HepG2 (cell line): ENCODE results near the gene FSTL1. TPM values are rescaled to one million over a fixed set of nuclear protein-coding genes. Genes with fewer than 3 reads are reported as not detected.

Experiments
- ATAC-seq: fragments of 200-7000 bp; cut with Tn5 transposase; 3 replicates; pipeline ENCODE4 v1.9.1; 2020; ENCODE audit warnings: mild to moderate bottlenecking, moderate library complexity
- BruUV-seq: library from RNA; stranded (reverse); fragments of 400-500 nt; replicated peaks from 2 replicates; lab custom pipeline; 2021; lab: Mats Ljungman, UMichigan
- CTCF ChIA-PET: fragments of 300-600 bp; formaldehyde crosslinking; extraction: SDS; loops from one replicate; lab custom pipeline; 2021; ENCODE audit warnings: low total read pairs, inconsistent platforms, low intra/inter-chr PET ratio; lab: Yijun Ruan, JAX
- POLR2A ChIA-PET: fragments of 350-600 bp; sonication (Branson Sonifier 250); formaldehyde crosslinking; loops from one replicate; lab custom pipeline; 2020; ENCODE audit warnings: antibody characterized with exemption, inconsistent platforms; lab: Yijun Ruan, JAX
- DNase-seq: peaks from one replicate; pipeline ENCODE4 v3.0.0-alpha.2; 2015; ENCODE audit warnings: low spot score
- FAIRE-seq: peaks from 3 replicates; lab custom pipeline; 2011; peaks lifted over from hg19 to GRCh38; lab: Jason Lieb, UNC
- H2AFZ ChIP-seq: one replicate; pipeline ENCODE4 v1.6.1; 2011; ENCODE audit warnings: low read length, inconsistent platforms
- H3K27ac ChIP-seq: fragments of 300-600 bp; 3 replicates; pipeline ENCODE4 v1.8.0; 2011; ENCODE audit warnings: mixed run types, mild to moderate bottlenecking, mixed read lengths, low read length, inconsistent platforms; ENCODE audit not compliant: insufficient read depth; ENCODE audit errors: extremely low read length
- H3K27me3 ChIP-seq, 2 experiments: fragments of 200-600 bp in 1 of 2; 2 replicates in 1 of 2; 3 replicates in 1 of 2; pipeline versions ENCODE4 v1.6.0 to v1.8.0; 2011; ENCODE audit warnings: low read length in 2 of 2, mild to moderate bottlenecking in 2 of 2, moderate library complexity in 2 of 2, inconsistent platforms in 1 of 2; ENCODE audit not compliant: insufficient read depth in 2 of 2, control insufficient read depth in 1 of 2
- H3K36me3 ChIP-seq, 2 experiments: fragments of 200-600 bp in 1 of 2; replicated peaks in 1 of 2; 2 replicates in 1 of 2; 3 replicates in 1 of 2; pipeline versions ENCODE4 v1.5.1 to v1.8.0; 2011; ENCODE audit warnings: low read length in 2 of 2, inconsistent platforms in 1 of 2; ENCODE audit not compliant: insufficient read depth in 2 of 2, control insufficient read depth in 1 of 2
- H3K4me1 ChIP-seq: 2 replicates; pipeline ENCODE4 v1.5.1; 2012; ENCODE audit warnings: low read length, inconsistent platforms; ENCODE audit not compliant: insufficient read depth
- H3K4me2 ChIP-seq: 2 replicates; pipeline ENCODE4 v1.6.0; 2011; ENCODE audit warnings: low read depth, low read length, inconsistent platforms
- H3K4me3 ChIP-seq, 3 experiments: fragments of 200-600 bp in 1 of 3; sonication (generic), shearing (Covaris generic) in 1 of 3; replicated peaks in 1 of 3; 2 replicates each; pipeline ENCODE4 v1.5.1; 2011 to 2016; ENCODE audit warnings: low read length in 3 of 3, inconsistent platforms in 2 of 3, low read depth in 2 of 3, mild to moderate bottlenecking in 2 of 3, control low read depth in 1 of 3, mixed read lengths in 1 of 3; ENCODE audit not compliant: insufficient read depth in 1 of 3
- H3K79me2 ChIP-seq: one replicate; pipeline ENCODE4 v1.6.1; 2011; ENCODE audit warnings: low read length, inconsistent platforms; ENCODE audit not compliant: insufficient read depth
- H3K9ac ChIP-seq: 2 replicates; pipeline ENCODE4 v1.6.0; 2011; ENCODE audit warnings: mild to moderate bottlenecking, low read depth, low read length, inconsistent platforms; ENCODE audit not compliant: insufficient read depth
- H3K9me3 ChIP-seq: 2 replicates; pipeline ENCODE4 v1.5.1; 2012; ENCODE audit warnings: mild to moderate bottlenecking, low read length
- H4K20me1 ChIP-seq: 2 replicates; pipeline ENCODE4 v1.6.0; 2011; ENCODE audit warnings: inconsistent platforms, mild to moderate bottlenecking, low read length, moderate library complexity; ENCODE audit not compliant: insufficient read depth
- ATF2 ChIP-seq: sonication (generic); formaldehyde crosslinking; IDR thresholded peaks from 2 replicates; pipeline ENCODE4 v1.4.0; 2020; ENCODE audit warnings: missing genetic modification reagents
- BCL3 ChIP-seq: sonication (generic); formaldehyde crosslinking; IDR thresholded peaks from 2 replicates; pipeline ENCODE4 v1.5.1; 2020; ENCODE audit warnings: mild to moderate bottlenecking, missing genetic modification reagents, moderate library complexity
- BCL6 ChIP-seq: IDR thresholded peaks from 2 replicates; pipeline ENCODE4 v1.6.1; 2016; ENCODE audit warnings: missing genetic modification reagents, missing compliant biosample characterization
- CCDC6 ChIP-seq: sonication (generic); formaldehyde crosslinking; IDR thresholded peaks from 2 replicates; pipeline ENCODE4 v1.8.1; 2022; ENCODE audit warnings: mild to moderate bottlenecking, missing genetic modification reagents, moderate library complexity
- CHCHD3 ChIP-seq: sonication (generic); formaldehyde crosslinking; IDR thresholded peaks from 2 replicates; pipeline ENCODE4 v1.8.0; 2022; ENCODE audit warnings: mild to moderate bottlenecking, missing genetic modification reagents, moderate library complexity
- CREM ChIP-seq, 2 experiments: sonication (generic) in 1 of 2; formaldehyde crosslinking in 1 of 2; IDR thresholded peaks; 2 replicates each; pipeline versions ENCODE4 v1.4.0 to v1.6.1; 2016 to 2020; ENCODE audit warnings: antibody characterized with exemption in 1 of 2, mild to moderate bottlenecking in 1 of 2, missing genetic modification reagents in 1 of 2
- GABPB1 ChIP-seq: IDR thresholded peaks from 2 replicates; pipeline ENCODE4 v1.6.1; 2016; ENCODE audit warnings: mild to moderate bottlenecking, missing genetic modification reagents, moderate library complexity, missing compliant biosample characterization
- NCOA5 ChIP-seq: sonication (generic); formaldehyde crosslinking; IDR thresholded peaks from 2 replicates; pipeline ENCODE4 v1.4.0; 2020; ENCODE audit warnings: missing genetic modification reagents
- POGK ChIP-seq: sonication (generic); formaldehyde crosslinking; conservative IDR thresholded peaks from 2 replicates; pipeline ENCODE4 v1.8.0; 2022; ENCODE audit warnings: mild to moderate bottlenecking, moderate library complexity, missing genetic modification reagents
- SRY ChIP-seq: sonication (generic); formaldehyde crosslinking; IDR thresholded peaks from 2 replicates; pipeline ENCODE4 v1.8.0; 2022; ENCODE audit warnings: mild to moderate bottlenecking, missing genetic modification reagents
- ZBTB33 ChIP-seq: sonication (generic); formaldehyde crosslinking; IDR thresholded peaks from 2 replicates; pipeline ENCODE4 v1.4.0; 2020; ENCODE audit warnings: missing genetic modification reagents
- ZNF256 ChIP-seq: sonication (generic); formaldehyde crosslinking; conservative IDR thresholded peaks from 2 replicates; pipeline ENCODE4 v1.4.0; 2020; ENCODE audit warnings: missing genetic modification reagents
- ZSCAN25 ChIP-seq: sonication (generic); formaldehyde crosslinking; IDR thresholded peaks from 2 replicates; pipeline ENCODE4 v1.8.0; 2022; ENCODE audit warnings: mild to moderate bottlenecking, missing genetic modification reagents
- whole genome bisulfite sequencing: methylation state at CpG from one replicate; pipeline ENCODE4 v1.1.6; 2017; ENCODE audit warnings: low lambda C conversion rate; 5-methylcytosine and 5-hydroxymethylcytosine counted together
- in situ Hi-C: cut with HindIII; loops from 2 replicates; pipeline ENCODE4 v1.10.0; 2017; ENCODE audit warnings: low pct_unique_long_range_greater_than_20kb; ENCODE audit not compliant: extremely low pct_ligation_motif_present
- intact Hi-C: fragments of 100-400 bp; cut with micrococcal nuclease; formaldehyde crosslinking; loops from one replicate; pipeline ENCODE4 v1.10.0; 2022; ENCODE audit not compliant: unreplicated experiment
- polyA plus RNA-seq, 8 experiments: library from polyadenylated mRNA; depleted of rRNA in 3 of 8; stranded (reverse) in 7 of 8; unstranded in 1 of 8; fragments of >200 nt; fragmentation: Illumina TruSeq in 4 of 8; extraction: Trizol in 4 of 8; gene quantifications; 2 replicates each; pipeline versions ENCODE4 v1.2.1 to v1.2.3, GENCODE V29; 2011 to 2016; ENCODE audit warnings: low read depth in 4 of 8, missing spikeins in 1 of 8, mixed read lengths in 1 of 8; ENCODE audit not compliant: insufficient read depth in 1 of 8
- total RNA-seq, 5 experiments: library from RNA; depleted of rRNA; stranded (reverse); fragments of >200 nt; fragmentation: Illumina TruSeq; extraction: Trizol; gene quantifications; 2 replicates each; pipeline ENCODE4 v1.2.3, GENCODE V29; 2016; ENCODE audit warnings: low read depth in 1 of 5

Gene FSTL1
- total and polyA plus RNA-seq, 2 of the 13 experiments (the other 11 are each of a cell fraction or from before 2014, with no cell fraction given) = 0.07 to 0.29 TPM

DNA sequence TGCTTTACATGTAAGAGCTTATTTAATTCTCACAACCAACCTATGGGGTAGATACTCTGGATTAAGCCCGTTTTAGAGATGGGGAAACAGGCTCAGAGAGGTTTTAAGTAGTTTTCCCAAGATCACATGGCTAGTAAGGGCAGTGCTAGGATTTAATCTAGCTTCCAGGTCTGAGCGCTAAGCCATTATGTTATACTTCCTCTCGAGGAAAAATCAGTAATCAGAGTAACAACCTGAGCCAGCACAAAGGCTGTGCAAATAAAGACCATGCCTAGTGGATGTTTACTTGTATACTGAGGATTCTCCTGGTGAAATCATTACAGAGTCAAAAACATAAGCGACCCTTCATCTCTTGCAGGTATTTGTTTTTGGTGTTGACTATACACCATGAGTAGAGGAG, 9.0 kb downstream of the FSTL1 start:
- TF ChIP-seq BCL6 (CRISPR knock-in tag) = peak; percentile 89
- TF ChIP-seq POGK (CRISPR knock-in tag) = no peak
- Histone ChIP-seq H3K79me2 (no peaks in the 10 kb centered on the region), H3K4me1 (no peaks in the 10 kb centered on the region), H3K36me3 (no peaks in the 10 kb centered on the region), H3K9ac (no peak overlapping the region), H3K27me3 (peaks cover 0 to 24% of the 10 kb centered on the region in 2 experiments; a peak in 3 of 5 replicates), H3K27ac (no peak overlapping the region), H3K4me3 (no peak overlapping the region), H3K9me3 (no peaks in the 10 kb centered on the region), H2AFZ (no peak overlapping the region), H3K4me2 (no peak overlapping the region), H4K20me1 (no peaks in the 10 kb centered on the region)
- DNase-seq = no peak
- in situ Hi-C loops (no loop called here), intact Hi-C loops (no loop called here)
- BruUV-seq = no TSS peak
- POLR2A ChIA-PET = no interaction called here
- CTCF ChIA-PET = no interaction called here
- WGBS = 15% methylated on average over 4 of the region's 4 CpGs
- no peak for ATAC-seq
- FAIRE-seq = no peak

DNA sequence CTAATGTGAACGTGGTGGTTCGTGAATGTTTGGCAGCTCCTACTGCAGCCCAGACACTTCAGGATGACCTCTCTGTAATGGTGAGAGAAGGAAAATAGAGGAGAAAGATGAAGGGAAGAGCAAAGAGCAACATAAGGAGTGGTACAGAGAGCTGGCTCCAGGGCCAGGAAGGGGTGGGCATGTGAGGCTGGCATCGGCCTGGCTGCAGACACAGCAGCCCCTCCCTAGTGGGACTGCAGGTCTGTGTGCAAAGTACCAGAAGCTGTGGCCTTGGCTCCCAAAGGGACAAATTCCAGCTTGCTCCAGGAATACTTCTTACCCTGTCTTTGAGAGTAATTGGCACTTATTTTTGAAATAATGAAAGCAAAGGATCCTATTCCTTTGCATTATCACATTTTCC, 10.0 kb downstream of the FSTL1 start:
- H3K4me3 ChIP-seq = no peak overlapping the region
- H2AFZ ChIP-seq = no peak overlapping the region
- WGBS = 2% methylated on average over 3 of the region's 3 CpGs
- no peak overlapping the region for H3K9ac ChIP-seq
- no peaks in the 10 kb centered on the region for H3K9me3 ChIP-seq
- H3K79me2 ChIP-seq = no peaks in the 10 kb centered on the region
- no peaks in the 10 kb centered on the region for H3K4me1 ChIP-seq
- no peak overlapping the region for H3K4me2 ChIP-seq
- intact Hi-C loops = no loop called here
- DNase-seq (no peak), ATAC-seq (no peak), FAIRE-seq (no peak)
- no TSS peak for BruUV-seq
- H3K27ac ChIP-seq = no peak overlapping the region
- ChIA-PET CTCF (no interaction called here), POLR2A (no interaction called here)
- in situ Hi-C loops = no loop called here
- H3K27me3 ChIP-seq = peaks cover 0 to 26% of the 10 kb centered on the region in 2 experiments; a peak in 3 of 5 replicates
- H4K20me1 ChIP-seq = no peaks in the 10 kb centered on the region
- H3K36me3 ChIP-seq = no peaks in the 10 kb centered on the region
- TF ChIP-seq SRY (no peak), ATF2 (CRISPR knock-in tag) (no peak), ZSCAN25 (CRISPR knock-in tag) (no peak), ZNF256 (CRISPR knock-in tag) (no peak), CREM (IDR thresholded peaks at IDR 0.05) (no peak), CREM (CRISPR knock-in tag; IDR thresholded peaks at IDR 0.05) (no peak), BCL3 (CRISPR knock-in tag) (no peak), ZBTB33 (CRISPR knock-in tag) (no peak), CCDC6 (CRISPR knock-in tag) (no peak), NCOA5 (CRISPR knock-in tag) (no peak), CHCHD3 (CRISPR knock-in tag) (no peak), GABPB1 (CRISPR knock-in tag) (no peak)
